ENCODE data around the gene TCF7L1. TPM values are rescaled to one million over a fixed set of nuclear protein-coding genes. Genes with fewer than 3 reads are reported as not detected.
"Not testable (repeated sequence)": the region's sequence is repeated elsewhere in the genome, so short reads cannot be mapped to it uniquely, and the experiment has no call there.

TCF7L1 gene
- total RNA-seq, 1 experiment from 2014 or later: 0.07 TPM

DNA sequence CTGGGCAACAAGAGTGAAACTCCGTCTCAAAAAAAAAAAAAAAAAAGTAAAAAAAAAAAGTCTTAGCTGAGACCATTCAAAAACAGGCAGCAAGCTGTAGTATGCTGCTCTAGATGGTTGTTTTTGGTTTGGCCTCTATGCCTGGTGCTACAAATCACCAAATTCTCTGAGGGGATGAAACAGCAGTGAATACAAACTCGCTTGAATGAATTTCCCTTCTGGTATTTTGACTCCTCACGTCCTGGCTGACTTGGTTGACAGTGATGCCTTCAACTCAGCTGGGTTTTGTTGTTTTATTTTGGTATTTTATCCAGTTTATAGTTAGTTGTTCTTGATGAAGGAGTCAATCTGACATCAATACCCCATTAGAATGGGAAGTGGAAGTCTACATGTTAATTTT lies 3.3 kb upstream of the TCF7L1 start:
- no peak for DNase-seq (ENCODE audit: low read depth)
- in situ Hi-C loops (cut with HindIII; ENCODE audit: low pct_unique_long_range_greater_than_20kb, low sequenced_read_pairs): no loop called here

DNA sequence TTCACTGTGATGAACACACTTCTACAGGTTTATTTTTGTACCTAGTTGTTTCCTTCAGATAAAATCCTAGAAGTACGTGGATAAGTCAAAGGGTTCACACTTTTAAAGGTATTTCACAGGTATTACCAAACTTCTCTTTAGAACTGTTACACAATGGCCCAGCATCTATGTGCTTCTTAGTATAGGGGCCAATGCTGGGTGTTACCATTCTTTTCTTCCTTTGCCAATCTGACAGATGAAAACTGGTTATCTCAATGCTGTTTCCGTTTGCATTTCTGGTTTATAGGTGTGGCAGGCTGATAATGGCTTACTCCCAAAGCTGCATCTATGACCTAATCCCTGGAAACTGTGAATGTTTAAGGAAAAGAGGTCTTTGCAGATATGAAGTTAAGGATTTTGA lies 2.8 kb upstream of the TCF7L1 start:
- no peak for DNase-seq (ENCODE audit: low read depth)
- in situ Hi-C loops (cut with HindIII; ENCODE audit: low pct_unique_long_range_greater_than_20kb, low sequenced_read_pairs): no loop called here

DNA sequence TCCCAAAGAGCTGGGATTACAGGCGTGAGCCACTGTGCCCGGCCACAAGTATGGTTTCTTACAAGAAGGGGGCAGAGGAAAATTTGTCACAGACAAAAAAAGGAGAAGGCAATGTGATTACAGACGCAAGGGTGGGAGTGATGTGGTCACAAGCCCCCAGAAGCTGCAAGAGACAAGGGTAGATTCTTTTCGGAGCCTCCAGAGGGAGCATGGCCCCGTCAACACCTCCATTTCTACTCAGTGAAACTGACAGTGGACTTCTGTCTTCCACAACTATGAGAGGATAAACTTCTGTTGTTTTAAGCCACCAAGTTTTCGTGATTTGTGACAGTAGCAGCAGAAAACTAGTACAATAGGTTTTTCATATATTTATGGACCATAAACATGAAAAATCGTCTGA lies 2.1 kb upstream of the TCF7L1 start:
- no peak for DNase-seq (ENCODE audit: low read depth)
- in situ Hi-C loops (cut with HindIII; ENCODE audit: low pct_unique_long_range_greater_than_20kb, low sequenced_read_pairs): no loop called here

DNA sequence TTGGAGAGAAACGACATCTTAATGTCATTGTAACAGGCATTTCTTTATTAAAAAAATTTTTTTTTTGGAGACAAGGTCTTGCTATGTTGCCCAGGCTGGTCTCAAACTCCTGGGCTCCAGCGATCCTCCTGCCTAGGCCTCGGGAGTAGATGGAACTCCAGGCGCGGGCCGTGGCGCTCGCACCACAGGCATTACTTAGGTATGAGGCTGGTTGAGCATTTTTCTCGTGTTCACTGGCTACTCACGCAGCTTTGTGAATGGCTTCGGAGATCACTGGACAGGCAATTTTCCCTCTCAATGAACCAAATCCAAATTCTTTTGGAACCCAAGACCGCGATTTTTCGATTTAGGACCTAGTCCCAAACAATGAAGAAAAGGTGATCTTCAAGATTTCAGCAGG lies 795 bp upstream of the TCF7L1 start:
- in situ Hi-C loops (cut with HindIII; ENCODE audit: low pct_unique_long_range_greater_than_20kb, low sequenced_read_pairs): no loop called here
- DNase-seq (ENCODE audit: low read depth): no peak

DNA sequence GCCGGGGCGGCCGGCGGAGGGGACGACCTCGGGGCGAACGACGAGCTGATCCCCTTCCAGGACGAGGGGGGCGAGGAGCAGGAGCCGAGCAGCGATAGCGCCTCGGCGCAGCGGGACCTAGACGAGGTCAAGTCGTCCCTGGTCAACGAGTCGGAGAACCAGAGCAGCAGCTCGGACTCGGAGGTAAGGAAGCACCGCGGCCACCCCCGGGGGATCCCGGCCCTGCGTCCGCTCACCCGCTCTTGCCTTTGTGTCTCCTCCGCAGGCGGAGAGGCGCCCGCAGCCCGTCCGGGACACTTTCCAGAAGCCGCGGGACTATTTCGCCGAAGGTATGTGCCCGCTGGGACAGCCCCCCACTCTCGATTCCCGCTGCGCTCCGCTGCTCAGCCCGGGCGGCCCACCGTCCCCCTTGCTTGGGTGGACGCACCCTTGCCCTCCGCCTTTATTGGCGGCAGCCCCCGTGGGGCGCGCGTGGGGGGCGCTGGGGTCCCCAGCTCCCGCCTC lies 611 bp downstream of the TCF7L1 start:
- in situ Hi-C loops (cut with HindIII; ENCODE audit: low pct_unique_long_range_greater_than_20kb, low sequenced_read_pairs): no loop called here
- DNase-seq (ENCODE audit: low read depth): no peak

DNA sequence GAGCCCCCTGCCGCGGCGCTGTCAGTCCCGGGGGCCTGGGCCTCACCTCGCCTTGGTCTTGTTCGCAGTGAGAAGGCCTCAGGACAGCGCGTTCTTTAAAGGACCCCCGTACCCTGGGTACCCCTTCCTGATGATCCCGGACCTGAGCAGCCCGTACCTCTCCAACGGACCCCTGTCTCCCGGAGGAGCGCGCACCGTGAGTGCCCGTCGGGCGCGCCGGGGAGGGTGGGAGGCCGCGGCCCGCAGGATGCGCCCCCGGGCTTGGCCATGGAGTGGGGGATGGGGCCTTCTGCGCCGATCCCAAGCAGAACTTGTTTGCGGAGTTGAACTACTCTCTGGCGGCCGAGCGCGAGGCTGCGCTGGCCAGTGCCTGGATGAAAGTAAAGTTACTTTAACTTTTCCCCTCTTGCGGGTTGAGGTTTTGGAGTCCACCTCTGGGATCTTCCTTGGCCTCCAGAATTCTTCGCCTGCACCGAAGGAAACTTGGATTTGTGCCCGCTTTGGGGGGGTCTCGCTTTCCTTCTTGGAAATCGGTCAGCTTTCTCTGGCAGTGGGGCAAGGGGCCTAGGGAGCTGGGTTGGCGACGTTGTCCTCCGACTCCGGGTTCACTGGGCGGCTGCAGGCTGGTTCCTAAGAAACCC lies 1.2 kb downstream of the TCF7L1 start:
- in situ Hi-C loops (cut with HindIII; ENCODE audit: low pct_unique_long_range_greater_than_20kb, low sequenced_read_pairs): no loop called here

DNA sequence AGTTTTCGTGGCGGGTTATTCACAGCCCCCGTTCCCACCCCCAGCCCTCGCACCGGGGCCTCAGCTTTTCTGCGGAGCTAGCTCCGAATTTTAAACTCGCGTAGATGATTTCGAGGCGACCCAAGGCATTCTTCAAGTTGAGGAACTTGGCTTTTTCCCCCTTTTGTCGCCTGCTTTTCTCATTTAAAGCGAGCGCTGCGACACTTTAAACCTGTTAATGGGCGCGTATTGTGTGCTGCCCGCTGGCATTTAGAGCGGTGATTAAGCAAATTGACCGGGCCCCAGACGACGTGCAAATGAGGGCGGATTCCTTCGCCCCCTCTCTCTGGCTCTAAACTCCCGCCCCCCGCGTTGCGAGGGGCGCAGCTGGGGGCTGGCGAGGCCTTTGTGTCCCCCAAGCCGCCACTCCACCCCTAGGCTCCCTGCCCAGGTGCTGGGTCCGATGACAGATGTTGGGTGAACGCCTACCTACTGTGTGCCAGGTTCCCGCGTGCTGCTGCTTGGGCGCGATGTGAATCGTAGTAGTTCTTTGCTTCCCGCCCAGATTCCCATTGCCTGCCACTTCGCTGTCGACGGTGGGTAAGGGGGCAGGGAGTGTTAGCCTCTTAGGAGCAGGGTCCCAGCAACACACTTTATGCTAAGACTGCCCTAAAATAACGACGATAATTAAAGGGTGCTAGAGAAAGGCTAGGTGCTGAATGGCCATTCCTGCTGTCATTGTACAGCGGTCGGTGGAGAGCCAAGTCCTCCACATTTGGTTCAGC lies 1.9 kb downstream of the TCF7L1 start:
- DNase-seq (ENCODE audit: low read depth): no peak
- in situ Hi-C loops (cut with HindIII; ENCODE audit: low pct_unique_long_range_greater_than_20kb, low sequenced_read_pairs): no loop called here

More for the DNA sequence above, 1.2 kb downstream of the TCF7L1 start:
- DNase-seq (ENCODE audit: low read depth): no peak

DNA sequence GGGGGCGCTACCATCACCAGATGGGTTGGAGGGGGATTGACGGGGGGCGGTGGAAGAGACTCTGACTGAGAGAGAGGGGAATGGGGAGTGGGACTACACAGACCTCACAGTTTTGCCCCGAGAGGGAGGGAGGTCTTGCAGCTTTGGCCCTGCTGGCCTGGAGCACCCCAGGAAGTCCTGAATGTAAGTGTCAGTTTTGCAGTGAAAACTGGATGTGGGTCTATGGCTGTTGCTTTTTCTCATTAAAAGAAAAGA lies 2.4 kb downstream of the TCF7L1 start:
- in situ Hi-C loops (cut with HindIII; ENCODE audit: low pct_unique_long_range_greater_than_20kb, low sequenced_read_pairs): no loop called here
- DNase-seq (ENCODE audit: low read depth): no peak

DNA sequence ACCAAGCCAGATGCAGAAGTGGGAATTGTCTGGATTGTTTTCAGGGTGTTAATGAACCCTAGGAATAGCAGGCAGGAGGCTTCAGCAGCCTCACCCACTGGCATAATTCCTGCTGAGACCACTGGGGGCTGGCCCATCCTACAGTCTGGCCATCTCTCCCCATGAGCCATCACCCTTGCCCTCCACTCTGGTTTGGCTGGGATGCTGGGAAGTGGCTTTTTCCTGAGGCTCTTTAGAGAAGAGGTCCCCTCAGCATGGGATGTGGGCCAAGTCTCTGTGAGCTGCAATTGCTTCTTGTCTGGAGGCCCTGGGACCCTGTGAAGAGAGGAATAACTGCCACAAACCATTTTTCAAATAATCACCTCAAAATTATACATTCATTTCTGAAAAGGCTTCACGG lies 4.0 kb downstream of the TCF7L1 start:
- in situ Hi-C loops (cut with HindIII; ENCODE audit: low pct_unique_long_range_greater_than_20kb, low sequenced_read_pairs): no loop called here
- no peak for DNase-seq (ENCODE audit: low read depth)

DNA sequence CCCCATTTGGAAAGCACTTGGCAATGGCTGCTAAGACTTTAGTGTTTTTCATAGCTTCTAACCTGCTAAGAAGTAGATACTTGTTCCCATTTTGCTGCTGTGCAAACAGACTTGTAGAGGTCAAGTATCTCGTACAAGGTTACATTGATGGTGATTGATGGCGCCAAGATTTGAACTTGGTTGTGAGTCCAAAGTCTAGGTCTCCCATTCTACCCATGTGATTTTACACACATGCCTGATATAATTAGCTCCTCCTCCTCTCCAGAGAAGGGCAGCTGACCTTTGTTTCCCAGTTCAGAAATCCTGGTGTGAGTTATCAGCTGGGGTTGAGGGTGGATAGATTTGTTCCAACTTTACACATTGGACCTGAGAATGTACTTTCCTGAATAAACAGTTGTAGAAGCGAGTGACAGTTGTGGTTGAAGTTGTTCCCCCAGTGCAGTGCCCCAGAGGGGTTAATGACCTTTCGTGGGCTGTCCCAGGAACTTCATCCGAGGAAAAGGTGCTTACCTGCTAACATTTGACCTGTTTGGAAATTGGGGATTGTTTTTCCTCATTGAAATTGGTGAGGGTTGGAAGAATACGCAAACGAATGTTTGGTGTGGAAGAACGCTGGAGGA lies 10.4 kb downstream of the TCF7L1 start:
- no peak for DNase-seq (ENCODE audit: low read depth)
- in situ Hi-C loops (cut with HindIII; ENCODE audit: low pct_unique_long_range_greater_than_20kb, low sequenced_read_pairs): no loop called here

DNA sequence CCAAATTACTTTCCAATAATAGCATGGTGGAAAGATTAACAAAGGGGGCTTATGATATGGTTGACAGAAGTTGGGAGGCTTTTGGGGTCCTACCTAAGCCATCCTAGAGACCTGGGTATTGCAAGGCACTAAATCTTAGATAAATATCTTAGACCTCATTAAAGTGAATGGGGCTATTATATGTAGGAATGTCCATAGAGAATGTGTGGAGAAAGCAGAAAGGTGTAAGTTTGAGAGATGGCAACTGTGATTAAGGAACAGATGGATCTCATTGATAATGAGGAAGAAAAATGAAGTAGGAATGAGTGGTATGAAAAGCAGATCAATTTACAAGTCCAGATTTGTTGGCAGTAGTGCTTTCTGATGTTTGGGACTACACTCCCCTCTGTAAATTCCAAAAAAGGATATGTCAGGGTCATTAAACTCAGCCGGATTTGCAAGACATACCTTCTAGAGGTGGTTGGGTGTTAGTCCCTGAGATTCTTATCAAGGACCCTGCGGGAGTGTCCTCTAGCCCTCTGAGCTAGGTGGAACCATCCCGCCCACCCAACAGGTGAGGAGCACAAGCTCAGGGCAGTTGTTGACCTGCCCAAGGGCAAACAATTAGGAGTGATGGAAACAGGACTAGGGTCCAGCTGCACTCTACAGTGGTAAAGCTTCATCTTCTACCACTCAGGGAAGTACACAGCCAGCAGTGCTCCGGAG lies 12.1 kb downstream of the TCF7L1 start:
- DNase-seq (ENCODE audit: low read depth): no peak
- in situ Hi-C loops (cut with HindIII; ENCODE audit: low pct_unique_long_range_greater_than_20kb, low sequenced_read_pairs): no loop called here

DNA sequence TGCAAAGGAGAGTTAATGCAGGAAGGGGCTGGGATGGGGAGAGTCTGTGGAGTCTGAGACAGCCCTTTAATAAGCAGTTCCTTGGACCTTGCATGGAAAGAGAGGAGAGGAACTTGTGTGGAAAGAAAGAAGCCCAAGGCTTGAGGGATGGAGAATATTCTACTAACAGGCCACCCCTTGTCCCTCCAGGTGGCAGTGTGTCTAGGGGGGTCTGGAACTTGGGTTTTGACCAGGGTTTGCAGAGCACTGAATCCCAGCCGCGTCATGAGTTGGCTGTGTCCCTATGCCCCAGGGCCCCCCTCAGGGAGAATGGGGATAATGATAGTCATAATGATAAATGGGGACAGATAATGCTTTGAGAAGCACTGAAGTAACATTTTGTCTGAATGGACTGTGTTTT lies 15.0 kb downstream of the TCF7L1 start:
- in situ Hi-C loops (cut with HindIII; ENCODE audit: low pct_unique_long_range_greater_than_20kb, low sequenced_read_pairs): no loop called here
- DNase-seq (ENCODE audit: low read depth): no peak

DNA sequence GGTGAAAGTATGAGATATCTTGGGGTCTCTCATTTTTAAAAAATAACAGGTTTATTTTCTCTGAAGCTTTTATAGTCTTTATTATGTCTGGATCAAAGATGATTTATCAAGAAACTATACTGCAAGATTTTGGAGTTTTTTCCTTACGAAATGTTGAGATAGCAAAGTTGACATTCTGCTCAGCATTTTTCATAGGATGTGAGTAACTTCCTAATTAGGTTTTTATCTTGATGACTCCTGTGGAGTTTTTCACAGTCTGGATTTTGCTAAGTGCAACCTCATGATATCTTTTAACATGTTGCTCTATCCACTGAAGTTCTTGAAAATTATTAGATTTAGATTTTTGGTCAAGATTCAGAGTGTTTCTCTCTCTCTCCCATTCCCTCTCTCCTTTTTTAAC lies 17.8 kb downstream of the TCF7L1 start:
- in situ Hi-C loops (cut with HindIII; ENCODE audit: low pct_unique_long_range_greater_than_20kb, low sequenced_read_pairs): no loop called here
- DNase-seq (ENCODE audit: low read depth): no peak

DNA sequence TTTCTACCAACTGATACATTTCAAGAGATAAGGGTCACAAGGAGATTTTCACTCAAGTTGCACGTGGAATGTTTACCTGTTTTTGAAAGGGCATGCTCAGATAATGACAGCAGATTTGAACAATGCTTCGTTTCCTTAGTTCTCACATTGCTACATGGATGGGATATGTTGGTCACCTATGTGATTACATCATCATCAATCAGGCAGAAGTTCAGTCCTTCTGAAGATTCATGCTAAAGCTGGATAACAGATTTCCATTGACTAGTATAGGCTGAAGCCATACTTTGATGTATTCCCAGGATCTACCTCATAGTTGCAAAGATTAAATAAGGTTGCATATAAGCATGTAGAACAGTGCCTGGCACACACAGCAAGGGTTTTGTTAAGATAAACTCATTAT lies 19.7 kb downstream of the TCF7L1 start:
- in situ Hi-C loops (cut with HindIII; ENCODE audit: low pct_unique_long_range_greater_than_20kb, low sequenced_read_pairs): no loop called here
- DNase-seq (ENCODE audit: low read depth): no peak

DNA sequence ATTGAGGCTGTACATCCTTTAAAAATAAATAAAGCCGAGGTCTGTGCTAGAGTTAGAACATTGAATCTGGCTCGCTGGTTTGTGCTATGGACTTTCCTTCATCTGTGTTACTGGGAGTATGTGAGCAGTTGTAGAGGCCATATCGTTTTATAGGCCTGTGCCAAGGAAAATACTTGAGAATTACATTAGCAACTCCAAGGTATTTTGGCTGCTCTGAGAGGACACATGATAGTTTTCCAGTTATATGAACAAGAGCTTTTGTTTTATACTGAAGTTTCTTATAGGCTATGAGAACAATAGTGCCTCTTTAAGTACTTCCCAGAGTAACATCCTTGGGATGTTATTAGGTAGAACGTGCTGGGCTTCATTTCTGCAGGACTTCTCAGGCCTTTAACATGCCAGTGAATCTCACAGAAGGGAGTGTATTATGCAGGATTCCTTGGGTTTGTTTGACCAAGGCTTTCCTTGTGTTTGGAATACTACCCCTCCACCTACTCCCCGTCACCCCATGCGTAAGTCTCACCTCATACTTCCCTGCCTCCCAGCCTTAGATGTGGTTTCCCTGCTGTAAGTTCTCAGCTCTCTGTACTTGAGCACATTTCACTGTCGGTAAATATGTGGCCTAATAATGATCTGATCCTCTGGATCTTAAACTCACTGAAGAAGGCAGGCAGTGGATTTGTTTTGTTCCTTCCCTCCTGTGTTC lies 21.0 kb downstream of the TCF7L1 start:
- no peak for DNase-seq (ENCODE audit: low read depth)
- in situ Hi-C loops (cut with HindIII; ENCODE audit: low pct_unique_long_range_greater_than_20kb, low sequenced_read_pairs): no loop called here

DNA sequence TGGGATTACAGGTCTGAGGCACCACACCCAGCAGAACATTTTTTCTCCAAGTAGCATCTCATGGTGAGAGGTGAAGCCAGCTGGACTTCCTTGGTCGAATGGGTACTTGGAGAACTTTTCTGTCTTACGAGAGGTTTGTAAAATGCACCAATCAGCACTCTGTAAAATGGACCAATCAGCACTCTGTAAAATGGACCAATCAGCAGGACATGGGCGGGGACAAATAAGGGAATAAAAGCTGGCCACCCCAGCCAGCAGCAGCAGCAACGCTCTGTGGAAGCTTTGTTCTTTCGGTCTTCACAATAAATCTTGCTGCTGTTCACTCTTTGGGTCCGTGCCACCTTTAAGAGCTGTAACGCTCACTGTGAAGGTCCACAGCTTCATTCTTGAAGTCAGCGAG lies 21.9 kb downstream of the TCF7L1 start:
- DNase-seq (ENCODE audit: low read depth); in situ Hi-C loops (cut with HindIII; ENCODE audit: low pct_unique_long_range_greater_than_20kb, low sequenced_read_pairs): not testable (repeated sequence)

DNA sequence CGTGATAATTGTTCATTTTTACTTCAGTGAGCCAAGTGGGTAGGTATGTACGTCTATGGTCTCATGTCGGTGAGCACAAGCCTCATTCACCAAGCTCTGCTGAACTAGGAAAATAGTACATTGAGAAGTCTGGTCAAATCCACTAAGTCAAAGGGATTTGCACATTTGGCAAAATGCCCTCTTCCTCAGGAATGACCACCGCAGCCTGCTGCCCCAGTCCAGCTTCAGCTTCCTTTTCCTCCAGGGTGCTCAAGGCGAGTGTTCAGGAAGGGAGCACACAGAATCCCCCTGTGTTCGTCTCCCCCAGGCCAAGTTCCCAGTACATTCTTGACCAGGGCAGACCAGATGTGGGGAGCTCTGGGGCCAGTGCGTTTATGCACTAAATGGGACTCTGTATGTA lies 23.0 kb downstream of the TCF7L1 start:
- DNase-seq (ENCODE audit: low read depth): no peak
- in situ Hi-C loops (cut with HindIII; ENCODE audit: low pct_unique_long_range_greater_than_20kb, low sequenced_read_pairs): no loop called here

DNA sequence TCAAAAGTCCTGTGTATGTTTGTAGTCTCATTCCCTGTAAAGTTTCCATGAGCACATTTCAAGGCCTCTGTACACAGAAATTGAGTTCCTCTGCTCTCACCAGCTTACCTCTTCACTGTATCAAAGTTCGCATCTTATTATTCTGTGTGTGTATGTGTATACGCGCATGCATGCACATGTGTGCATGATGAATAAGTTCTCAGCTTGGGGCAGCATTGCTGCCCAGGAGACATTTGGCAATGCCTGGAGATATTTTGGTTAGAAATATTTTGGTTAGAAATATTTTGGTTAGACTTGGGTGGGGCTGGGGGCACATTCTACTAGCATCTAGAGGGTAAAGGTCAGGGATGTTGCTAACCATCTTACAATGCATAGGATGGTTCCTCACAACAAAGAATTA lies 23.4 kb downstream of the TCF7L1 start:
- DNase-seq (ENCODE audit: low read depth): no peak
- in situ Hi-C loops (cut with HindIII; ENCODE audit: low pct_unique_long_range_greater_than_20kb, low sequenced_read_pairs): no loop called here

DNA sequence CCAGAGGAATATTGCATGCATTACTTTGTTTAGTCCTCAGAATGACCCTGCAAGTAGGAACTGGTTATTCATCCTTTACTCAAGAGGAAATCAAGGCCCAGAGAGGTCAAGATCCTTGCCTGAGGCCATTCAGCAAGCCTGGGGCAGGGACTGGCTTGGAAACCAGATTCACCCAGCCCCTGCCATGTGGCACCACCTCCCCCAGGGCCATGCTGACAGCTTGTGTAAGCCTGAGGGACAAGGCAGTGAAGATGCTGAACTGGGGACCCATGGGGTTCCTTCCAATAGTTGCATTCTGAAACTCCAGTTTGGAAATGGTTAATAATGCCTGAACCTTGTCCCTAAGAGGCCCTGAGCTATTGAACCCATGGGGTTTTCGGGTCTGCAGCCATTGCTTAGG lies 24.2 kb downstream of the TCF7L1 start:
- in situ Hi-C loops (cut with HindIII; ENCODE audit: low pct_unique_long_range_greater_than_20kb, low sequenced_read_pairs): no loop called here
- no peak for DNase-seq (ENCODE audit: low read depth)
